Thoracic aorta (tissue), 2 donors: ENCODE data around the gene C6orf62. TPM values are rescaled to one million over a fixed set of nuclear protein-coding genes. Genes with fewer than 3 reads are reported as not detected.

Experiments
- ATAC-seq: fragments of 150-250 bp; one replicate; pipeline ENCODE4 v1.8.0; 2017; ENCODE audit warnings: low read depth; ENCODE audit not compliant: insufficient number of reproducible peaks, low FRiP score
- DNase-seq: peaks from one replicate; pipeline ENCODE4 v3.0.0-alpha.2; 2020; ENCODE audit warnings: low spot score
- H3K27ac ChIP-seq, 2 donors: fragments of 200-600 bp; sonication (generic); 1 replicate in 1 of 2; 2 replicates in 1 of 2; pipeline ENCODE4 v1.5.1; 2016; ENCODE audit warnings: mild to moderate bottlenecking in 2 of 2, moderate library complexity in 2 of 2
- H3K27me3 ChIP-seq: fragments of 200-600 bp; sonication (generic); replicated peaks from 2 replicates; pipeline ENCODE4 v1.6.0; 2016; ENCODE audit warnings: mild to moderate bottlenecking; ENCODE audit not compliant: insufficient read depth
- H3K36me3 ChIP-seq: fragments of 200-600 bp; sonication (generic); one replicate; pipeline ENCODE4 v1.5.1; 2016
- H3K4me1 ChIP-seq, 2 donors: fragments of 200-600 bp; sonication (generic); 1 replicate in 1 of 2; 2 replicates in 1 of 2; pipeline versions ENCODE4 v1.5.1 to v1.6.0; 2016; ENCODE audit warnings: low read depth in 2 of 2, mild to moderate bottlenecking in 1 of 2; ENCODE audit not compliant: control insufficient read depth in 1 of 2
- H3K4me3 ChIP-seq: fragments of 200-600 bp; sonication (generic); 2 replicates; pipeline ENCODE4 v1.5.1; 2016; ENCODE audit warnings: mild to moderate bottlenecking
- H3K9me3 ChIP-seq: fragments of 200-600 bp; sonication (generic); 2 replicates; pipeline ENCODE4 v1.5.1; 2016
- CTCF ChIP-seq: fragments of 200-600 bp; sonication (generic); IDR thresholded peaks from one replicate; pipeline ENCODE4 v1.5.1; 2019; ENCODE audit warnings: antibody characterized with exemption
- total RNA-seq, 2 donors: library from RNA; depleted of rRNA; stranded (reverse); fragments of >200 nt; gene quantifications; one replicate each; pipeline versions ENCODE4 v1.1.0 to v1.2.3, GENCODE V29; 2016

C6orf62 gene
- total RNA-seq, 2 donors from 2014 or later = 37.6 to 72.2 TPM

GRCh38 chr6:24749297-24749696 lies 30.3 kb upstream of the C6orf62 start:
- no peak for ATAC-seq
- H3K27ac ChIP-seq = no peak overlapping the region
- no peaks in the 10 kb centered on the region for H3K27me3 ChIP-seq

GRCh38 chr6:24744911-24745310 lies 26.0 kb upstream of the C6orf62 start:
- Histone ChIP-seq H3K4me1 (peaks cover 0 to 9% of the 10 kb centered on the region in 2 donors), H3K27ac (no peak overlapping the region), H3K9me3 (no peaks in the 10 kb centered on the region), H3K27me3 (no peaks in the 10 kb centered on the region), H3K36me3 (no peaks in the 10 kb centered on the region), H3K4me3 (no peak overlapping the region)
- no peak for ATAC-seq
- no peak for DNase-seq
- no peak for TF ChIP-seq CTCF

More at GRCh38 chr6:24749297-24749696, 30.3 kb upstream of the C6orf62 start:
- no peaks in the 10 kb centered on the region for H3K4me1 ChIP-seq
- H3K36me3 ChIP-seq = no peaks in the 10 kb centered on the region
- no peak for TF ChIP-seq CTCF
- H3K4me3 ChIP-seq = no peak overlapping the region
- DNase-seq = no peak
- no peaks in the 10 kb centered on the region for H3K9me3 ChIP-seq

GRCh38 chr6:24743944-24744335 lies 25.0 kb upstream of the C6orf62 start:
- H3K27me3 ChIP-seq = no peaks in the 10 kb centered on the region
- no peak for TF ChIP-seq CTCF
- peaks cover 0 to 9% of the 10 kb centered on the region in 2 donors for H3K4me1 ChIP-seq
- no peaks in the 10 kb centered on the region for H3K36me3 ChIP-seq
- no peak for DNase-seq
- H3K27ac ChIP-seq = peak overlapping the region; percentile 39 to 58
- H3K4me3 ChIP-seq = no peak overlapping the region
- no peaks in the 10 kb centered on the region for H3K9me3 ChIP-seq
- ATAC-seq = no peak

GRCh38 chr6:24743265-24743943 lies 24.4 kb upstream of the C6orf62 start:
- Histone ChIP-seq H3K4me1 (peaks cover 0 to 9% of the 10 kb centered on the region in 2 donors), H3K27ac (peak overlapping the region; percentile 39 to 58), H3K27me3 (no peaks in the 10 kb centered on the region), H3K9me3 (no peaks in the 10 kb centered on the region), H3K36me3 (no peaks in the 10 kb centered on the region), H3K4me3 (no peak overlapping the region)
- DNase-seq (no peak), ATAC-seq (peak; percentile 77)
- no peak for TF ChIP-seq CTCF

- Histone ChIP-seq H3K27me3 (no peaks in the 10 kb centered on the region), H3K4me3 (no peak overlapping the region), H3K27ac (no peak overlapping the region), H3K9me3 (no peaks in the 10 kb centered on the region), H3K4me1 (peaks cover 0 to 9% of the 10 kb centered on the region in 2 donors), H3K36me3 (no peaks in the 10 kb centered on the region)
- ATAC-seq (no peak), DNase-seq (no peak)
- no peak for TF ChIP-seq CTCF
Measured at GRCh38 chr6:24742216-24742738, 23.3 kb upstream of the C6orf62 start.
